Right atrium auricular region (tissue), 2 donors: ENCODE measurements around the gene TMUB1. TPM values are rescaled to one million over a fixed set of nuclear protein-coding genes. Genes with fewer than 3 reads are reported as not detected.

Experiments used
- DNase-seq: peaks from one replicate; pipeline ENCODE4 v3.0.0-alpha.2; 2019; ENCODE audit warnings: low spot score
- H3K27ac ChIP-seq, 2 donors: fragments of 200-600 bp; sonication (generic); 1 replicate in 1 of 2; 2 replicates in 1 of 2; pipeline ENCODE4 v1.5.1; 2016 to 2019
- H3K27me3 ChIP-seq, 2 donors: fragments of 200-600 bp; sonication (generic); one replicate each; pipeline versions ENCODE4 v1.5.1 to v1.6.0; 2017 to 2019
- H3K36me3 ChIP-seq: fragments of 200-600 bp; sonication (generic); one replicate; pipeline ENCODE4 v1.5.1; 2016
- H3K4me1 ChIP-seq, 2 donors: fragments of 200-600 bp; sonication (generic); one replicate each; pipeline versions ENCODE4 v1.5.1 to v1.6.0; 2017 to 2019
- H3K4me3 ChIP-seq, 2 donors: fragments of 200-600 bp; sonication (generic); 1 replicate in 1 of 2; 2 replicates in 1 of 2; pipeline ENCODE4 v1.5.1; 2017 to 2019; ENCODE audit warnings: mild to moderate bottlenecking in 1 of 2, moderate library complexity in 1 of 2
- H3K9me3 ChIP-seq, 2 donors: fragments of 200-600 bp; sonication (generic); one replicate each; pipeline ENCODE4 v1.5.1; 2019
- CTCF ChIP-seq, 2 donors: fragments of 200-600 bp; sonication (generic); IDR thresholded peaks; one replicate each; pipeline ENCODE4 v1.5.1; 2019; ENCODE audit warnings: antibody characterized with exemption in 2 of 2
- total RNA-seq, 2 donors: library from RNA; depleted of rRNA; stranded (reverse); fragments of >200 nt; gene quantifications; one replicate each; pipeline ENCODE4 v1.1.0, GENCODE V29; 2016

Gene TMUB1
- total RNA-seq, 2 donors from 2014 or later = 28.0 to 53.6 TPM

- TF ChIP-seq CTCF (IDR thresholded peaks at IDR 0.05) = no peak
- peaks cover 59% of the 10 kb centered on the region for H3K36me3 ChIP-seq
- H3K27ac ChIP-seq = no peak overlapping the region
- no peak for DNase-seq
- H3K4me1 ChIP-seq = peaks cover 0 to 39% of the 10 kb centered on the region in 2 donors
- H3K4me3 ChIP-seq = no peak overlapping the region
- H3K9me3 ChIP-seq = no peaks in the 10 kb centered on the region
- H3K27me3 ChIP-seq = no peaks in the 10 kb centered on the region
These were observed 18.3 kb downstream of the TMUB1 start for GRCh38 chr7:151064993-151065392.

- Histone ChIP-seq H3K4me3 (no peak overlapping the region), H3K36me3 (peaks cover 54% of the 10 kb centered on the region), H3K27ac (no peak overlapping the region), H3K4me1 (peaks cover 0 to 40% of the 10 kb centered on the region in 2 donors), H3K27me3 (no peaks in the 10 kb centered on the region), H3K9me3 (no peaks in the 10 kb centered on the region)
- no peak for TF ChIP-seq CTCF (IDR thresholded peaks at IDR 0.05)
- DNase-seq = no peak
These were observed 18.8 kb downstream of the TMUB1 start for GRCh38 chr7:151064454-151064853.

GRCh38 chr7:151063212-151063561 lies 20.1 kb downstream of the TMUB1 start:
- peaks cover 0 to 50% of the 10 kb centered on the region in 2 donors for H3K4me1 ChIP-seq
- no peak for DNase-seq

GRCh38 chr7:151062399-151063211 lies 20.7 kb downstream of the TMUB1 start:
- Histone ChIP-seq H3K4me3 (peak overlapping the region in 1 of 2 donors; percentile 26), H3K36me3 (peaks cover 35% of the 10 kb centered on the region), H3K27me3 (no peaks in the 10 kb centered on the region), H3K27ac (peak overlapping the region; percentile 94 to 97), H3K4me1 (peaks cover 0 to 51% of the 10 kb centered on the region in 2 donors), H3K9me3 (no peaks in the 10 kb centered on the region)
- no peak for DNase-seq
- no peak for TF ChIP-seq CTCF (IDR thresholded peaks at IDR 0.05)

More at GRCh38 chr7:151063212-151063561, 20.1 kb downstream of the TMUB1 start:
- H3K27ac ChIP-seq = peak overlapping the region; percentile 94 to 97
- H3K27me3 ChIP-seq = no peaks in the 10 kb centered on the region
- peaks cover 41% of the 10 kb centered on the region for H3K36me3 ChIP-seq
- H3K4me3 ChIP-seq = peak overlapping the region in 1 of 2 donors; percentile 26
- no peaks in the 10 kb centered on the region for H3K9me3 ChIP-seq
- TF ChIP-seq CTCF (IDR thresholded peaks at IDR 0.05) = no peak

DNA sequence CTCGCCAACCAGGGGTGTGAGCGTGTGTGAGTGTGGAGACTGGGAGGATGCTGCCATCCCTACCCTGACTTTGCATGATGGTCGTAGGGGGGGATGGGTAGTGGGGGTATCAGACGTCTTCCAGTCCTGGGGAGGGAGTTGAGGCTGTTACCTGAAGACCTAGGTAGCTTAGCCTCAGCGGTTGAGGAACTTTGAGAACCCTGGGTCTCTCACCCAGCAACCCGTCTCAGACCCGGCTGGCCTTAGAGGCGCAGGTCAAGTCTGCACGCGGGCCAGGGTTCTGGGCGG lies 21.2 kb downstream of the TMUB1 start:
- Histone ChIP-seq H3K27ac (peak overlapping the region; percentile 94 to 97), H3K36me3 (peaks cover 30% of the 10 kb centered on the region), H3K27me3 (no peaks in the 10 kb centered on the region), H3K4me3 (no peak overlapping the region), H3K9me3 (no peaks in the 10 kb centered on the region), H3K4me1 (peaks cover 0 to 56% of the 10 kb centered on the region in 2 donors)
- no peak for TF ChIP-seq CTCF (IDR thresholded peaks at IDR 0.05)
- no peak for DNase-seq
